Spleen (tissue), 11 donors: ENCODE data around the gene PRPH2. TPM values are rescaled to one million over a fixed set of nuclear protein-coding genes. Genes with fewer than 3 reads are reported as not detected.

Experiments used
- DNase-seq: peaks from one replicate; pipeline ENCODE4 v3.0.0-alpha.2; 2020
- H3K27ac ChIP-seq, 8 donors: fragments of 200-600 bp; sonication (generic) in 7 of 8; 1 replicate in 4 of 8; 2 replicates in 4 of 8; pipeline versions ENCODE4 v1.5.0 to v1.8.0; 2016 to 2021; ENCODE audit warnings: inconsistent platforms in 4 of 8, mild to moderate bottlenecking in 4 of 8, moderate library complexity in 1 of 8
- H3K27me3 ChIP-seq, 7 donors: fragments of 200-600 bp; sonication (generic) in 6 of 7; replicated peaks in 1 of 7; 1 replicate in 4 of 7; 2 replicates in 3 of 7; pipeline versions ENCODE4 v1.5.0 to v1.8.0; 2016 to 2021; ENCODE audit warnings: inconsistent platforms in 3 of 7, mild to moderate bottlenecking in 1 of 7
- H3K36me3 ChIP-seq, 6 donors: fragments of 200-600 bp; sonication (generic) in 5 of 6; 1 replicate in 4 of 6; 2 replicates in 2 of 6; pipeline versions ENCODE4 v1.5.0 to v1.8.0; 2016 to 2021; ENCODE audit warnings: inconsistent platforms in 2 of 6
- H3K4me1 ChIP-seq, 6 donors: fragments of 200-600 bp; sonication (generic) in 5 of 6; 1 replicate in 3 of 6; 2 replicates in 3 of 6; pipeline versions ENCODE4 v1.5.0 to v1.8.0; 2016 to 2021; ENCODE audit warnings: inconsistent platforms in 3 of 6
- H3K4me3 ChIP-seq, 8 donors: fragments of 200-600 bp; sonication (generic) in 7 of 8; 1 replicate in 4 of 8; 2 replicates in 4 of 8; pipeline versions ENCODE4 v1.5.0 to v1.8.0; 2016 to 2021; ENCODE audit warnings: inconsistent platforms in 4 of 8, mild to moderate bottlenecking in 4 of 8, moderate library complexity in 2 of 8
- H3K9me3 ChIP-seq, 8 donors: fragments of 200-600 bp; sonication (generic) in 7 of 8; 1 replicate in 4 of 8; 2 replicates in 4 of 8; pipeline versions ENCODE4 v1.5.0 to v1.8.0; 2016 to 2021; ENCODE audit warnings: inconsistent platforms in 4 of 8
- POLR2A ChIP-seq, 3 donors: fragments of 450-650 bp; IDR thresholded peaks; one replicate each; pipeline ENCODE4 v1.5.1; 2017; ENCODE audit warnings: antibody characterized with exemption in 3 of 3, mild to moderate bottlenecking in 1 of 3
- POLR2AphosphoS5 ChIP-seq, 3 donors: sonication (generic); formaldehyde crosslinking; IDR thresholded peaks; one replicate each; pipeline ENCODE4 v1.5.1; 2017; ENCODE audit warnings: antibody characterized with exemption in 3 of 3
- whole genome bisulfite sequencing, 5 donors: extraction: QIAGEN DNeasy Blood & Tissue Kit in 3 of 5; methylation state at CpG; one replicate each; pipeline versions ENCODE4 v1.1.5 to v1.1.7; 2013 to 2018; 5-methylcytosine and 5-hydroxymethylcytosine counted together
- intact Hi-C: fragments of 100-400 bp; cut with DNase I; formaldehyde crosslinking; loops from one replicate; pipeline ENCODE4 v1.15.0; 2023; ENCODE audit warnings: low total_unique reads
- polyA plus RNA-seq, 3 donors: library from polyadenylated mRNA; stranded (reverse); fragments of 200-250 nt; gene quantifications; one replicate each; pipeline ENCODE4 v1.2.1, GENCODE V29; 2013
- total RNA-seq, 7 donors: library from RNA; depleted of rRNA in 3 of 7; stranded (reverse); fragments of >200 nt in 3 of 7; fragmentation: NEBNext Ultra II Directional in 4 of 7; extraction: Animal tissue kit (Norgen Biotek cat#: 25700) in 4 of 7; gene quantifications; one replicate each; pipeline versions ENCODE4 v1.1.0 to v1.2.1, GENCODE V29; 2016 to 2021
- TF ChIP-seq, protein P1 (sequence below), 11 experiments: fragments of 200-600 bp in 7 of 11; fragments of 450-650 bp in 4 of 11; sonication (generic) in 4 of 11; IDR thresholded peaks in 8 of 11; conservative IDR thresholded peaks in 3 of 11; 1 replicate in 7 of 11; 2 replicates in 4 of 11; pipeline versions ENCODE4 v1.4.0 to v1.8.0; 2016 to 2021; ENCODE audit warnings: antibody characterized with exemption in 11 of 11, inconsistent platforms in 4 of 11, mild to moderate bottlenecking in 1 of 11
- donor health status: healthy with polysubstance abuse.
- donor health status: DM: no; HTN: no; CAD: no; lungs with moderate emphysema.
- donor health status: DM: no; HTN: no; CAD: no.
- donor health status: Bipolar disorder and iron deficiency.
- donor health status: healthy.
- donor health status: DM: no; HTN: no; CAD: no.
- donor health status: DM: yes; HTN: yes; CAD: no.

PRPH2 gene
- total and polyA plus RNA-seq, 10 donors, result 0.27 to 1.8 (median 0.73) TPM

DNA sequence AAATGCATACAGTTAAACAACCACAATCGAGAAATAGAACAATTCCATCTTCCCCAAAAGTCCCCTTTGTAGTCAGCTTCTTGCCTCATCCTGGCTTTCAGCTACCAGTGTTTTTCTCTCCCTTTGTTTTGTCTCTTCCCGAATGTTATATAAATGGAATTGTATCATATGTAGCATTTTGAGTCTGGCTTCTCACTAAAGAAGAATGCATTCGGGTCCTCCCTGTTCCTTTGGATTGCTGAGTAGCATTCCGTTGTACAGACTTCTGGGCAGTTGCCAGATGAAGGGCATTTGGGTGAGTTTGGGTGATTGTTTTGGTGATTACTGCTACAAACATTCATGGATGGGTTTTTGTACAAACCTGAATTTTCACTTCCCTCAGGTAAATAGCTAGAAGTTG, 27.8 kb downstream of the PRPH2 start:
- 80 to 88% (median 87%) methylated on average over 4 of the region's 4 CpGs for WGBS, 5 donors
- TF ChIP-seq POLR2AphosphoS5 (IDR thresholded peaks at IDR 0.05) (no peak), POLR2A (IDR thresholded peaks at IDR 0.05) (no peak)
- DNase-seq, result no peak
- Histone ChIP-seq H3K27me3 (no peaks in the 10 kb centered on the region), H3K4me3 (no peak overlapping the region), H3K9me3 (no peaks in the 10 kb centered on the region), H3K4me1 (peaks cover 0 to 16% (median 5%) of the 10 kb centered on the region in 6 donors), H3K36me3 (peaks cover 0 to 58% (median 41%) of the 10 kb centered on the region in 6 donors), H3K27ac (peak overlapping the region in 2 of 8 donors; percentile 37 to 71)
- intact Hi-C loops, result no loop called here

DNA sequence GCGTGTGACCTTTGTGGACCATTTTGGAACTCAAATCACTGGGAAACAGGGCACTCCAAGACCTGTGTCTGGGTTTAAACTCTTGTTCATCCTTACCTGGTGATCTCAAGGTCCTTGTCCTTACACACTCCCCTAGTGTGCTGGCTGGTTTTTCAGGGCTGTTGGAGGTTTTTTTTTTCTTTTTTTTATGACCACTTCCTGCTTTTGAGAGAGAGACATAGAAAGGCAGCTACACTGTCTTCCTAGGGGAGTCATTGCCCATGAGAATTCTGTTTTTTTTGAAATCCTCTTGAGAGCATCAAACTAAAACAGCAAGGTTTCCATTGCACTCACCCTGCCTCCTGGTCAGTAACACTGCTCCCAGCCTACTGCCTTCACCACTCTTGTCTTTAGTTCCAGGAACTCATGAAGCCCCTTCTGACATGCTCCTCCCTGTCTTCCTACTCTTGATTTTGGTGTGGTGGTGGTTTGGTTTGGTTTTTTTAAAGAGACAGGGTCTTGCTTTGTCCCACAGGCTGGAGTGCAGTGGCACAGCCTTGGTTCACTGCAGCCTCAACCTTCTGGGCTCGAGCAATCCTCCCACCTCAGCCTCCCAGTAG, 28.6 kb downstream of the PRPH2 start:
- no peak for DNase-seq
- WGBS, 5 donors, result 85 to 97% (median 92%) methylated on average over 2 of the region's 2 CpGs
- Histone ChIP-seq H3K4me3 (no peak overlapping the region), H3K27ac (peak overlapping the region in 6 of 8 donors; percentile 28 to 71 (median 39)), H3K4me1 (peaks cover 0 to 16% (median 5%) of the 10 kb centered on the region in 6 donors), H3K27me3 (no peaks in the 10 kb centered on the region), H3K36me3 (peaks cover 0 to 66% (median 49%) of the 10 kb centered on the region in 6 donors), H3K9me3 (no peaks in the 10 kb centered on the region)
- TF ChIP-seq, protein P1, sequence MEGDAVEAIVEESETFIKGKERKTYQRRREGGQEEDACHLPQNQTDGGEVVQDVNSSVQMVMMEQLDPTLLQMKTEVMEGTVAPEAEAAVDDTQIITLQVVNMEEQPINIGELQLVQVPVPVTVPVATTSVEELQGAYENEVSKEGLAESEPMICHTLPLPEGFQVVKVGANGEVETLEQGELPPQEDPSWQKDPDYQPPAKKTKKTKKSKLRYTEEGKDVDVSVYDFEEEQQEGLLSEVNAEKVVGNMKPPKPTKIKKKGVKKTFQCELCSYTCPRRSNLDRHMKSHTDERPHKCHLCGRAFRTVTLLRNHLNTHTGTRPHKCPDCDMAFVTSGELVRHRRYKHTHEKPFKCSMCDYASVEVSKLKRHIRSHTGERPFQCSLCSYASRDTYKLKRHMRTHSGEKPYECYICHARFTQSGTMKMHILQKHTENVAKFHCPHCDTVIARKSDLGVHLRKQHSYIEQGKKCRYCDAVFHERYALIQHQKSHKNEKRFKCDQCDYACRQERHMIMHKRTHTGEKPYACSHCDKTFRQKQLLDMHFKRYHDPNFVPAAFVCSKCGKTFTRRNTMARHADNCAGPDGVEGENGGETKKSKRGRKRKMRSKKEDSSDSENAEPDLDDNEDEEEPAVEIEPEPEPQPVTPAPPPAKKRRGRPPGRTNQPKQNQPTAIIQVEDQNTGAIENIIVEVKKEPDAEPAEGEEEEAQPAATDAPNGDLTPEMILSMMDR (IDR thresholded peaks at IDR 0.05 in 8 of 11, conservative IDR thresholded peaks at IDR 0.05 in 3 of 11), result no peak
- intact Hi-C loops, result no loop called here

DNA sequence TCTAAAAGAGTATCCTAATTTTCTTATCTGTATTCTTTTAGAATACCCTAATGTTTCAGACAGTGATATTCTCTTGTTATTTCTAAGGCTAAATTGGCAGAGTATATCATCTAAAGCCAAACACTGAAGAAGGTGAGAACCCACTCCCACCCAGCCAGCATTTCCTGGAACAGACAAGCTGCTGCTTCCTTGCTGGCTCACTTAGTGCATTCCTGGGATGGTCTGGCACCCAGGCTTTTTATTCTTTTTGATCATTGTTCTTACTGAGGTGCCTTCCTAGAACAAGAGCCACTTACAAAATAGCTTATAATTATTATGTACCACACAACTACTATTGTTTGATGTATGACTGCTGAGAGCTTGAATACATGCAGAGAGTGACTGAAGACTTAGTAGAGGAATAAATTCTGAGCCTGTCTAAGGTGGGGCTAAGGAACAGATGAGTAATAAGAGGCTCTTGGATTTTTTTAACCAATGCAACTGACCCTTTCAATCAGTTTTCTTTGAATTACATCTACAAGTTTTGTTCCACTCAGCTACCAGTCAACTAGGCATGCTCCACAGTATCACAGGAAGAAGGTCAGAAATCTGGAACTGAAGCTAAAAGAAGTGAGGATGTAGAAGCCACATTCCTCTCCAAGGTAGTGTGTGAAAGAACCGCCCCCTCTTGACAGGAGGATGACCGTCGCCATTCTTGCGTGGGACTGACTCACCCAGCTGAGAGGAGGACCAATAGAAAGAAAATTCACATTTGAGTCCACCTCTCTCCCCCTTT, 30.1 kb downstream of the PRPH2 start:
- intact Hi-C loops, result no loop called here
- TF ChIP-seq POLR2A (IDR thresholded peaks at IDR 0.05) (no peak), POLR2AphosphoS5 (IDR thresholded peaks at IDR 0.05) (no peak)
- TF ChIP-seq, protein P1 (IDR thresholded peaks at IDR 0.05 in 8 of 11, conservative IDR thresholded peaks at IDR 0.05 in 3 of 11), result no peak

DNA sequence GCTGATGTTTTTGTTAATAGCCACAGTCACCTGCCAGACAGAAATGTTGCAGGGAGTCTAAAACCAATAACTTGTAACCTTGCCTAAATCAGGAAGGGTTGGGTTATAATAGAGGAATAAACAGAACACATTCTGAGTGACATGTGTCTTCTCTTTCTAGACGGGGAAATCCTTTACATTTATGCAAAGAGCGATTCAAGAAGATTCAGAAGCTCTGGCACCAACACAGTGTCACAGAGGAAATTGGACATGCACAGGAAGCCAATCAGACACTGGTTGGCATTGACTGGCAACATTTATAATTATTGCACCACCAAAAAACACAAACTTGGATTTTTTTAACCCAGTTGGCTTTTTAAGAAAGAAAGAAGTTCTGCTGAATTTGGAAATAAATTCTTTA, 31.5 kb downstream of the PRPH2 start:
- H3K27me3 ChIP-seq, result no peaks in the 10 kb centered on the region
- TF ChIP-seq POLR2AphosphoS5 (IDR thresholded peaks at IDR 0.05), result no peak
- TF ChIP-seq, protein P1 (IDR thresholded peaks at IDR 0.05 in 8 of 11, conservative IDR thresholded peaks at IDR 0.05 in 3 of 11), result no peak
- TF ChIP-seq POLR2A (IDR thresholded peaks at IDR 0.05), result no peak
- 64 to 71% (median 68%) methylated on average over 2 of the region's 2 CpGs for WGBS, 5 donors
- intact Hi-C loops, result no loop called here
- H3K27ac ChIP-seq, result peak overlapping the region in 3 of 8 donors; percentile 2 to 55 (median 7)
- H3K4me1 ChIP-seq, result peaks cover 0 to 16% (median 5%) of the 10 kb centered on the region in 6 donors
- no peak for DNase-seq
- H3K4me3 ChIP-seq, result no peak overlapping the region
- H3K9me3 ChIP-seq, result no peaks in the 10 kb centered on the region
- peaks cover 0 to 94% (median 72%) of the 10 kb centered on the region in 6 donors for H3K36me3 ChIP-seq

More for the DNA sequence above, 30.1 kb downstream of the PRPH2 start:
- Histone ChIP-seq H3K27me3 (no peaks in the 10 kb centered on the region), H3K27ac (peak overlapping the region in 1 of 8 donors; percentile 25), H3K4me3 (no peak overlapping the region), H3K9me3 (no peaks in the 10 kb centered on the region), H3K36me3 (peaks cover 0 to 81% (median 64%) of the 10 kb centered on the region in 6 donors), H3K4me1 (peaks cover 0 to 16% (median 5%) of the 10 kb centered on the region in 6 donors)
- DNase-seq, result no peak
- WGBS, 5 donors, result 82 to 98% (median 86%) methylated on average over 4 of the region's 4 CpGs
